ENCODE results near the gene TMEM132C.
"Not testable (repeated sequence)": the region's sequence is repeated elsewhere in the genome, so short reads cannot be mapped to it uniquely, and the experiment has no call there.

DNA sequence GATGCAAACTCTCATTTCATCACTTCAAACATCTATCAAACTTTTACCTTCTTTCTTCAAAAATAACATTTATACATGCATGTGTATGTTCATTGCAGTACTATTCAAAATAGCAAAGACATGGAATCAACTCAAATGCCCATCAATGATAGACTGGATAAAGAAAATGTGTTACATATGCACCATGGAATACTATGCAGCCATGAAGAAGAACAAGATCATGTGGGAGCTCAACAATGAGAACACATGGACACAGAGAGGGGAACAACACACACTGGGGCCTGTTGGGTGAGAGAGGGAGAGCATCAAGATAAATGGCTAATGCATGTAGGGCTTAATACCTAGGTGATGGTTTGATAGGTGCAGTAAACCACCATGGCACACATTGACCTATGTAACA lies 13.1 kb upstream of the TMEM132C start:
- TF ChIP-seq, protein P1, sequence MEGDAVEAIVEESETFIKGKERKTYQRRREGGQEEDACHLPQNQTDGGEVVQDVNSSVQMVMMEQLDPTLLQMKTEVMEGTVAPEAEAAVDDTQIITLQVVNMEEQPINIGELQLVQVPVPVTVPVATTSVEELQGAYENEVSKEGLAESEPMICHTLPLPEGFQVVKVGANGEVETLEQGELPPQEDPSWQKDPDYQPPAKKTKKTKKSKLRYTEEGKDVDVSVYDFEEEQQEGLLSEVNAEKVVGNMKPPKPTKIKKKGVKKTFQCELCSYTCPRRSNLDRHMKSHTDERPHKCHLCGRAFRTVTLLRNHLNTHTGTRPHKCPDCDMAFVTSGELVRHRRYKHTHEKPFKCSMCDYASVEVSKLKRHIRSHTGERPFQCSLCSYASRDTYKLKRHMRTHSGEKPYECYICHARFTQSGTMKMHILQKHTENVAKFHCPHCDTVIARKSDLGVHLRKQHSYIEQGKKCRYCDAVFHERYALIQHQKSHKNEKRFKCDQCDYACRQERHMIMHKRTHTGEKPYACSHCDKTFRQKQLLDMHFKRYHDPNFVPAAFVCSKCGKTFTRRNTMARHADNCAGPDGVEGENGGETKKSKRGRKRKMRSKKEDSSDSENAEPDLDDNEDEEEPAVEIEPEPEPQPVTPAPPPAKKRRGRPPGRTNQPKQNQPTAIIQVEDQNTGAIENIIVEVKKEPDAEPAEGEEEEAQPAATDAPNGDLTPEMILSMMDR (IDR thresholded peaks at IDR 0.05): not testable (repeated sequence)
- not testable (repeated sequence) for TF ChIP-seq TP53 (CRISPR knock-in tag; IDR thresholded peaks at IDR 0.05); NFATC4 (CRISPR knock-in tag; IDR thresholded peaks at IDR 0.05); NR1H2 (CRISPR knock-in tag; IDR thresholded peaks at IDR 0.05); OVOL2 (CRISPR knock-in tag; IDR thresholded peaks at IDR 0.05; ENCODE audit: borderline replicate concordance); ELF4 (CRISPR knock-in tag; IDR thresholded peaks at IDR 0.05; ENCODE audit: low read depth); ZNF416 (CRISPR knock-in tag; IDR thresholded peaks at IDR 0.05)
- TF ChIP-seq, protein P2, sequence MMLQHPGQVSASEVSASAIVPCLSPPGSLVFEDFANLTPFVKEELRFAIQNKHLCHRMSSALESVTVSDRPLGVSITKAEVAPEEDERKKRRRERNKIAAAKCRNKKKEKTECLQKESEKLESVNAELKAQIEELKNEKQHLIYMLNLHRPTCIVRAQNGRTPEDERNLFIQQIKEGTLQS (CRISPR knock-in tag; conservative IDR thresholded peaks at IDR 0.05): not testable (repeated sequence)
- TF ChIP-seq, protein P3, sequence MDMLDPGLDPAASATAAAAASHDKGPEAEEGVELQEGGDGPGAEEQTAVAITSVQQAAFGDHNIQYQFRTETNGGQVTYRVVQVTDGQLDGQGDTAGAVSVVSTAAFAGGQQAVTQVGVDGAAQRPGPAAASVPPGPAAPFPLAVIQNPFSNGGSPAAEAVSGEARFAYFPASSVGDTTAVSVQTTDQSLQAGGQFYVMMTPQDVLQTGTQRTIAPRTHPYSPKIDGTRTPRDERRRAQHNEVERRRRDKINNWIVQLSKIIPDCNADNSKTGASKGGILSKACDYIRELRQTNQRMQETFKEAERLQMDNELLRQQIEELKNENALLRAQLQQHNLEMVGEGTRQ (CRISPR knock-in tag; IDR thresholded peaks at IDR 0.05): not testable (repeated sequence)
- TF ChIP-seq, protein P4, sequence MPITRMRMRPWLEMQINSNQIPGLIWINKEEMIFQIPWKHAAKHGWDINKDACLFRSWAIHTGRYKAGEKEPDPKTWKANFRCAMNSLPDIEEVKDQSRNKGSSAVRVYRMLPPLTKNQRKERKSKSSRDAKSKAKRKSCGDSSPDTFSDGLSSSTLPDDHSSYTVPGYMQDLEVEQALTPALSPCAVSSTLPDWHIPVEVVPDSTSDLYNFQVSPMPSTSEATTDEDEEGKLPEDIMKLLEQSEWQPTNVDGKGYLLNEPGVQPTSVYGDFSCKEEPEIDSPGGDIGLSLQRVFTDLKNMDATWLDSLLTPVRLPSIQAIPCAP (CRISPR knock-in tag; IDR thresholded peaks at IDR 0.05): not testable (repeated sequence)
- TF ChIP-seq, protein P5, sequence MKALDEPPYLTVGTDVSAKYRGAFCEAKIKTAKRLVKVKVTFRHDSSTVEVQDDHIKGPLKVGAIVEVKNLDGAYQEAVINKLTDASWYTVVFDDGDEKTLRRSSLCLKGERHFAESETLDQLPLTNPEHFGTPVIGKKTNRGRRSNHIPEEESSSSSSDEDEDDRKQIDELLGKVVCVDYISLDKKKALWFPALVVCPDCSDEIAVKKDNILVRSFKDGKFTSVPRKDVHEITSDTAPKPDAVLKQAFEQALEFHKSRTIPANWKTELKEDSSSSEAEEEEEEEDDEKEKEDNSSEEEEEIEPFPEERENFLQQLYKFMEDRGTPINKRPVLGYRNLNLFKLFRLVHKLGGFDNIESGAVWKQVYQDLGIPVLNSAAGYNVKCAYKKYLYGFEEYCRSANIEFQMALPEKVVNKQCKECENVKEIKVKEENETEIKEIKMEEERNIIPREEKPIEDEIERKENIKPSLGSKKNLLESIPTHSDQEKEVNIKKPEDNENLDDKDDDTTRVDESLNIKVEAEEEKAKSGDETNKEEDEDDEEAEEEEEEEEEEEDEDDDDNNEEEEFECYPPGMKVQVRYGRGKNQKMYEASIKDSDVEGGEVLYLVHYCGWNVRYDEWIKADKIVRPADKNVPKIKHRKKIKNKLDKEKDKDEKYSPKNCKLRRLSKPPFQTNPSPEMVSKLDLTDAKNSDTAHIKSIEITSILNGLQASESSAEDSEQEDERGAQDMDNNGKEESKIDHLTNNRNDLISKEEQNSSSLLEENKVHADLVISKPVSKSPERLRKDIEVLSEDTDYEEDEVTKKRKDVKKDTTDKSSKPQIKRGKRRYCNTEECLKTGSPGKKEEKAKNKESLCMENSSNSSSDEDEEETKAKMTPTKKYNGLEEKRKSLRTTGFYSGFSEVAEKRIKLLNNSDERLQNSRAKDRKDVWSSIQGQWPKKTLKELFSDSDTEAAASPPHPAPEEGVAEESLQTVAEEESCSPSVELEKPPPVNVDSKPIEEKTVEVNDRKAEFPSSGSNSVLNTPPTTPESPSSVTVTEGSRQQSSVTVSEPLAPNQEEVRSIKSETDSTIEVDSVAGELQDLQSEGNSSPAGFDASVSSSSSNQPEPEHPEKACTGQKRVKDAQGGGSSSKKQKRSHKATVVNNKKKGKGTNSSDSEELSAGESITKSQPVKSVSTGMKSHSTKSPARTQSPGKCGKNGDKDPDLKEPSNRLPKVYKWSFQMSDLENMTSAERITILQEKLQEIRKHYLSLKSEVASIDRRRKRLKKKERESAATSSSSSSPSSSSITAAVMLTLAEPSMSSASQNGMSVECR (CRISPR knock-in tag; IDR thresholded peaks at IDR 0.05; ENCODE audit: borderline replicate concordance): not testable (repeated sequence)
- TF ChIP-seq, protein P6, sequence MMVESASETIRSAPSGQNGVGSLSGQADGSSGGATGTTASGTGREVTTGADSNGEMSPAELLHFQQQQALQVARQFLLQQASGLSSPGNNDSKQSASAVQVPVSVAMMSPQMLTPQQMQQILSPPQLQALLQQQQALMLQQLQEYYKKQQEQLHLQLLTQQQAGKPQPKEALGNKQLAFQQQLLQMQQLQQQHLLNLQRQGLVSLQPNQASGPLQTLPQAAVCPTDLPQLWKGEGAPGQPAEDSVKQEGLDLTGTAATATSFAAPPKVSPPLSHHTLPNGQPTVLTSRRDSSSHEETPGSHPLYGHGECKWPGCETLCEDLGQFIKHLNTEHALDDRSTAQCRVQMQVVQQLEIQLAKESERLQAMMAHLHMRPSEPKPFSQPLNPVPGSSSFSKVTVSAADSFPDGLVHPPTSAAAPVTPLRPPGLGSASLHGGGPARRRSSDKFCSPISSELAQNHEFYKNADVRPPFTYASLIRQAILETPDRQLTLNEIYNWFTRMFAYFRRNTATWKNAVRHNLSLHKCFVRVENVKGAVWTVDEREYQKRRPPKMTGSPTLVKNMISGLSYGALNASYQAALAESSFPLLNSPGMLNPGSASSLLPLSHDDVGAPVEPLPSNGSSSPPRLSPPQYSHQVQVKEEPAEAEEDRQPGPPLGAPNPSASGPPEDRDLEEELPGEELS (CRISPR knock-in tag; IDR thresholded peaks at IDR 0.05): not testable (repeated sequence)
- TF ChIP-seq, protein P7, sequence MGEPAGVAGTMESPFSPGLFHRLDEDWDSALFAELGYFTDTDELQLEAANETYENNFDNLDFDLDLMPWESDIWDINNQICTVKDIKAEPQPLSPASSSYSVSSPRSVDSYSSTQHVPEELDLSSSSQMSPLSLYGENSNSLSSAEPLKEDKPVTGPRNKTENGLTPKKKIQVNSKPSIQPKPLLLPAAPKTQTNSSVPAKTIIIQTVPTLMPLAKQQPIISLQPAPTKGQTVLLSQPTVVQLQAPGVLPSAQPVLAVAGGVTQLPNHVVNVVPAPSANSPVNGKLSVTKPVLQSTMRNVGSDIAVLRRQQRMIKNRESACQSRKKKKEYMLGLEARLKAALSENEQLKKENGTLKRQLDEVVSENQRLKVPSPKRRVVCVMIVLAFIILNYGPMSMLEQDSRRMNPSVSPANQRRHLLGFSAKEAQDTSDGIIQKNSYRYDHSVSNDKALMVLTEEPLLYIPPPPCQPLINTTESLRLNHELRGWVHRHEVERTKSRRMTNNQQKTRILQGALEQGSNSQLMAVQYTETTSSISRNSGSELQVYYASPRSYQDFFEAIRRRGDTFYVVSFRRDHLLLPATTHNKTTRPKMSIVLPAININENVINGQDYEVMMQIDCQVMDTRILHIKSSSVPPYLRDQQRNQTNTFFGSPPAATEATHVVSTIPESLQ (CRISPR knock-in tag; IDR thresholded peaks at IDR 0.05): not testable (repeated sequence)

All from WTC11 (cell line).